H9 (cell line): ENCODE data around the gene SEMA4D. TPM values are rescaled to one million over a fixed set of nuclear protein-coding genes. Genes with fewer than 3 reads are reported as not detected.

Experiments
- DNase-seq: peaks from one replicate; pipeline ENCODE4 v3.0.0-alpha.2; 2017
- H2AFZ ChIP-seq: one replicate; pipeline ENCODE4 v1.6.1; 2013; ENCODE audit warnings: mild to moderate bottlenecking, low read length, control low read depth, moderate library complexity
- H2AK5ac ChIP-seq: 2 replicates; pipeline ENCODE4 v1.6.1; 2013; ENCODE audit warnings: low read length, control low read depth, mixed read lengths; ENCODE audit not compliant: insufficient read length
- H2BK120ac ChIP-seq: one replicate; pipeline ENCODE4 v1.6.1; 2013; ENCODE audit warnings: low read depth, mild to moderate bottlenecking, low read length, control low read depth, inconsistent platforms; ENCODE audit not compliant: poor library complexity, severe bottlenecking
- H2BK12ac ChIP-seq: 2 replicates; pipeline ENCODE4 v1.6.1; 2013; ENCODE audit warnings: low read length, control low read depth, mixed read lengths, low read depth; ENCODE audit not compliant: insufficient read length
- H2BK15ac ChIP-seq: 2 replicates; pipeline ENCODE4 v1.6.1; 2013; ENCODE audit warnings: low read depth, low read length, control low read depth
- H2BK20ac ChIP-seq: one replicate; pipeline ENCODE4 v1.6.1; 2013; ENCODE audit warnings: low read depth, mild to moderate bottlenecking, low read length, control low read depth, inconsistent platforms; ENCODE audit not compliant: poor library complexity, severe bottlenecking
- H2BK5ac ChIP-seq: 2 replicates; pipeline ENCODE4 v1.6.1; 2013; ENCODE audit warnings: low read length, control low read depth, mixed read lengths; ENCODE audit not compliant: insufficient read length
- H3K14ac ChIP-seq: 2 replicates; pipeline ENCODE4 v1.6.1; 2013; ENCODE audit warnings: low read length, control low read depth; ENCODE audit not compliant: insufficient read depth
- H3K18ac ChIP-seq: 2 replicates; pipeline ENCODE4 v1.6.1; 2013; ENCODE audit warnings: low read depth, mild to moderate bottlenecking, mixed read lengths, low read length, control low read depth; ENCODE audit not compliant: insufficient read length
- H3K23ac ChIP-seq: 2 replicates; pipeline ENCODE4 v1.6.1; 2013; ENCODE audit warnings: low read length, control low read depth, mixed read lengths, low read depth; ENCODE audit not compliant: insufficient read length
- H3K23me2 ChIP-seq: 2 replicates; pipeline ENCODE4 v1.6.1; 2013; ENCODE audit warnings: low read depth, mild to moderate bottlenecking, mixed read lengths, low read length, control low read depth; ENCODE audit not compliant: insufficient read length, poor library complexity, severe bottlenecking
- H3K27ac ChIP-seq: 2 replicates; pipeline ENCODE4 v1.5.1; 2013; ENCODE audit warnings: low read length, control low read depth, mixed read lengths, low read depth; ENCODE audit not compliant: insufficient read length
- H3K27me3 ChIP-seq: 2 replicates; pipeline ENCODE4 v1.6.1; 2013; ENCODE audit warnings: low read length, control low read depth, inconsistent platforms; ENCODE audit not compliant: insufficient read depth
- H3K4ac ChIP-seq: 2 replicates; pipeline ENCODE4 v1.6.1; 2013; ENCODE audit warnings: low read depth, mild to moderate bottlenecking, control low read depth, inconsistent platforms, low read length, moderate library complexity
- H3K4me1 ChIP-seq: 2 replicates; pipeline ENCODE4 v1.6.1; 2013; ENCODE audit warnings: low read length, control low read depth, inconsistent platforms; ENCODE audit not compliant: insufficient read depth
- H3K4me2 ChIP-seq: 2 replicates; pipeline ENCODE4 v1.6.1; 2013; ENCODE audit warnings: low read length, control low read depth, mixed read lengths; ENCODE audit not compliant: insufficient read length, insufficient read depth
- H3K56ac ChIP-seq: 2 replicates; pipeline ENCODE4 v1.6.1; 2013; ENCODE audit warnings: low read depth, mild to moderate bottlenecking, mixed read lengths, low read length, control low read depth; ENCODE audit not compliant: insufficient read length
- H3K79me1 ChIP-seq: 2 replicates; pipeline ENCODE4 v1.6.1; 2013; ENCODE audit warnings: low read depth, mild to moderate bottlenecking, moderate library complexity, low read length, control low read depth, inconsistent platforms; ENCODE audit not compliant: insufficient read depth, poor library complexity, severe bottlenecking
- H3K79me2 ChIP-seq: 2 replicates; pipeline ENCODE4 v1.6.1; 2013; ENCODE audit warnings: low read length, control low read depth, inconsistent platforms; ENCODE audit not compliant: insufficient read depth
- H3K9ac ChIP-seq: 2 replicates; pipeline ENCODE4 v1.6.1; 2013; ENCODE audit warnings: low read length, control low read depth, mixed read lengths; ENCODE audit not compliant: insufficient read length; ENCODE audit errors: extremely low read depth
- H3K9me3 ChIP-seq: one replicate; pipeline ENCODE4 v1.6.1; 2013; ENCODE audit warnings: low read depth, low read length, inconsistent platforms; ENCODE audit not compliant: control insufficient read depth
- H3T11ph ChIP-seq: one replicate; pipeline ENCODE4 v1.6.1; 2013; ENCODE audit warnings: mild to moderate bottlenecking, low read length, control low read depth, inconsistent platforms
- H4K20me1 ChIP-seq: one replicate; pipeline ENCODE4 v1.6.1; 2013; ENCODE audit not compliant: control insufficient read depth, insufficient read length, insufficient read depth
- H4K5ac ChIP-seq: 2 replicates; pipeline ENCODE4 v1.6.1; 2013; ENCODE audit warnings: low read depth, mild to moderate bottlenecking, mixed read lengths, low read length, control low read depth; ENCODE audit not compliant: insufficient read length
- H4K8ac ChIP-seq: replicated peaks from 2 replicates; pipeline ENCODE4 v1.6.1; 2013; ENCODE audit warnings: low read length, control low read depth, mixed read lengths, low read depth; ENCODE audit not compliant: insufficient read length
- H4K91ac ChIP-seq: 2 replicates; pipeline ENCODE4 v1.6.1; 2013; ENCODE audit warnings: low read depth, mild to moderate bottlenecking, moderate library complexity, mixed read lengths, low read length, control low read depth; ENCODE audit not compliant: insufficient read length
- H3K27ac Mint-ChIP-seq, 3 experiments: 2 replicates in 2 of 3; 3 replicates in 1 of 3; pipeline ENCODE4 v1.8.0; 2020 to 2021; ENCODE audit warnings: mixed read lengths in 3 of 3, mild to moderate bottlenecking in 1 of 3, moderate library complexity in 1 of 3
- H3K27me3 Mint-ChIP-seq: 2 replicates; pipeline ENCODE4 v1.8.0; 2021; ENCODE audit warnings: low read depth, mild to moderate bottlenecking, moderate library complexity, mixed read lengths
- H3K36me3 Mint-ChIP-seq, 3 experiments: 2 replicates in 2 of 3; 3 replicates in 1 of 3; pipeline ENCODE4 v1.8.0; 2020 to 2021; ENCODE audit warnings: low read depth in 3 of 3, mixed read lengths in 3 of 3; ENCODE audit not compliant: insufficient read depth in 1 of 3
- H3K4me1 Mint-ChIP-seq, 2 experiments: 2 replicates each; pipeline ENCODE4 v1.8.0; 2020; ENCODE audit warnings: mixed read lengths in 2 of 2
- H3K4me3 Mint-ChIP-seq, 2 experiments: 2 replicates in 1 of 2; 3 replicates in 1 of 2; pipeline ENCODE4 v1.8.0; 2020 to 2021; ENCODE audit warnings: mild to moderate bottlenecking in 2 of 2, mixed read lengths in 2 of 2, moderate library complexity in 1 of 2
- H3K9me3 Mint-ChIP-seq, 2 experiments: 2 replicates in 1 of 2; 3 replicates in 1 of 2; pipeline ENCODE4 v1.8.0; 2020; ENCODE audit warnings: mild to moderate bottlenecking in 2 of 2, mixed read lengths in 2 of 2, moderate library complexity in 1 of 2
- CTCF ChIP-seq: fragments of 200-600 bp; sonication (generic); conservative IDR thresholded peaks from 3 replicates; pipeline ENCODE4 v1.8.0; 2021; ENCODE audit warnings: antibody characterized with exemption, mild to moderate bottlenecking
- WGBS: extraction: QIAGEN DNeasy Blood & Tissue Kit; methylation state at CpG from one replicate; pipeline ENCODE4 v1.1.7; 2013; ENCODE audit warnings: missing lambda C conversion rate, low lambda C conversion rate, mixed read lengths; ENCODE audit not compliant: insufficient read length; ENCODE audit errors: extremely low coverage; 5-methylcytosine and 5-hydroxymethylcytosine counted together
- total RNA-seq: library from RNA; stranded (reverse); gene quantifications from 2 replicates; pipeline ENCODE4 v1.2.1, GENCODE V29; 2021

The SEMA4D gene
- total RNA-seq, 1 experiment from 2014 or later, result 47.2 TPM

- no peak overlapping the region for H2BK15ac ChIP-seq
- no peak overlapping the region for H3K56ac ChIP-seq
- TF ChIP-seq CTCF, result no peak
- H3K79me1 ChIP-seq, result no peaks in the 10 kb centered on the region
- no CpG with 5 or more reads among the region's 6 CpGs for WGBS
- no peak overlapping the region for H3K27ac ChIP-seq
- Mint-ChIP-seq H3K27me3 (no peaks in the 10 kb centered on the region), H3K27ac (peak overlapping the region in 1 of 3 experiments; percentile 60; a peak in 2 of 7 replicates), H3K36me3 (peaks cover 48 to 98% (median 95%) of the 10 kb centered on the region in 3 experiments; a peak in 6 of 7 replicates), H3K4me3 (no peak overlapping the region), H3K4me1 (no peaks in the 10 kb centered on the region), H3K9me3 (no peaks in the 10 kb centered on the region)
- no peaks in the 10 kb centered on the region for H4K20me1 ChIP-seq
- H2BK20ac ChIP-seq, result no peak overlapping the region
- no peak overlapping the region for H3K18ac ChIP-seq
- no peak overlapping the region for H3K9ac ChIP-seq
- no peak overlapping the region for H4K8ac ChIP-seq
- no peak overlapping the region for H2AFZ ChIP-seq
- no peak overlapping the region for H3K4ac ChIP-seq
- H3K14ac ChIP-seq, result no peak overlapping the region
- no peaks in the 10 kb centered on the region for H3K23me2 ChIP-seq
- no peak overlapping the region for H3K23ac ChIP-seq
- H2AK5ac ChIP-seq, result no peak overlapping the region
- no peaks in the 10 kb centered on the region for H3K27me3 ChIP-seq
- no peak overlapping the region for H4K5ac ChIP-seq
- no peak overlapping the region for H3T11ph ChIP-seq
- no peak overlapping the region for H4K91ac ChIP-seq
- H2BK12ac ChIP-seq, result no peak overlapping the region
- DNase-seq, result no peak
- no peaks in the 10 kb centered on the region for H3K79me2 ChIP-seq
- no peak overlapping the region for H3K4me2 ChIP-seq
- no peak overlapping the region for H2BK5ac ChIP-seq
- H3K4me1 ChIP-seq, result no peaks in the 10 kb centered on the region
- no peak overlapping the region for H2BK120ac ChIP-seq
- H3K9me3 ChIP-seq, result no peaks in the 10 kb centered on the region
These were observed 155.7 kb downstream of the SEMA4D start for GRCh38 chr9:89342213-89342612.
